Right lobe of liver (tissue), 4 donors: ENCODE data around the gene SLU7.

ENCODE experiments used
- POLR2A ChIP-seq: fragments of 450-650 bp; IDR thresholded peaks from one replicate; pipeline ENCODE4 v1.6.1; 2017; ENCODE audit warnings: antibody characterized with exemption, mild to moderate bottlenecking
- TF ChIP-seq, protein P1 (sequence below), 4 donors: fragments of 200-600 bp in 3 of 4; fragments of 450-650 bp in 1 of 4; IDR thresholded peaks; one replicate each; pipeline versions ENCODE4 v1.5.1 to v1.8.0; 2016 to 2022; ENCODE audit warnings: antibody characterized with exemption in 4 of 4, mild to moderate bottlenecking in 2 of 4
- donor health status: DM: no; HTN: no; CAD: no.
- donor health status: DM: no; HTN: no; CAD: no.
- donor health status: DM: no; HTN: yes; CAD: no.

DNA sequence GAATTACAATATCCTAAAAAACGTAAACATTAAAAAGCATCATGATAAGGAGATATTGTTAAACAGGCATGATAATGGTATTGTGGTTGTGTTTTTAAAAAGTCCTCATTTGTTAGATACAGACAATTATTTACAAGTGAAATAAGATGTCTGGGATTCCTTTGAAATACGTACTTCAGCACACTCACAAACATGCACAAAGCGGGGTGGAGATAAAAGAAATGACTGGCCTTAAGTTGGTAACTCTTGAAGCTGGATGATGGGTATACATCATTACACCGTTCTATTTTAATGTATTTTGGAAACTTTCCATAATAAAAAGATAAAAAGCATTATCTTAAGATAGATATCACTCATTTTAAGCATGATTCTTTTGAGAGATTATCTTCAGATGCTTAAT, 20.1 kb downstream of the SLU7 start:
- TF ChIP-seq, protein P1, sequence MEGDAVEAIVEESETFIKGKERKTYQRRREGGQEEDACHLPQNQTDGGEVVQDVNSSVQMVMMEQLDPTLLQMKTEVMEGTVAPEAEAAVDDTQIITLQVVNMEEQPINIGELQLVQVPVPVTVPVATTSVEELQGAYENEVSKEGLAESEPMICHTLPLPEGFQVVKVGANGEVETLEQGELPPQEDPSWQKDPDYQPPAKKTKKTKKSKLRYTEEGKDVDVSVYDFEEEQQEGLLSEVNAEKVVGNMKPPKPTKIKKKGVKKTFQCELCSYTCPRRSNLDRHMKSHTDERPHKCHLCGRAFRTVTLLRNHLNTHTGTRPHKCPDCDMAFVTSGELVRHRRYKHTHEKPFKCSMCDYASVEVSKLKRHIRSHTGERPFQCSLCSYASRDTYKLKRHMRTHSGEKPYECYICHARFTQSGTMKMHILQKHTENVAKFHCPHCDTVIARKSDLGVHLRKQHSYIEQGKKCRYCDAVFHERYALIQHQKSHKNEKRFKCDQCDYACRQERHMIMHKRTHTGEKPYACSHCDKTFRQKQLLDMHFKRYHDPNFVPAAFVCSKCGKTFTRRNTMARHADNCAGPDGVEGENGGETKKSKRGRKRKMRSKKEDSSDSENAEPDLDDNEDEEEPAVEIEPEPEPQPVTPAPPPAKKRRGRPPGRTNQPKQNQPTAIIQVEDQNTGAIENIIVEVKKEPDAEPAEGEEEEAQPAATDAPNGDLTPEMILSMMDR (IDR thresholded peaks at IDR 0.05): no peak
- TF ChIP-seq POLR2A: no peak
